IPS-18a (cell line): ENCODE results near the gene OSBPL5.

ENCODE experiments used
- H3K27ac ChIP-seq: one replicate; pipeline ENCODE4 v1.5.1; 2013; ENCODE audit warnings: low read length
- H3K27me3 ChIP-seq: one replicate; pipeline ENCODE4 v1.6.1; 2013; ENCODE audit warnings: mild to moderate bottlenecking, low read length; ENCODE audit not compliant: control insufficient read depth, insufficient read depth
- H3K36me3 ChIP-seq: one replicate; pipeline ENCODE4 v1.6.1; 2013; ENCODE audit warnings: low read depth, low read length; ENCODE audit not compliant: control insufficient read depth
- H3K4me1 ChIP-seq: one replicate; pipeline ENCODE4 v1.6.1; 2013; ENCODE audit warnings: low read depth, low read length; ENCODE audit not compliant: control insufficient read depth
- H3K4me3 ChIP-seq: one replicate; pipeline ENCODE4 v1.5.1; 2013; ENCODE audit warnings: low read length
- H3K9ac ChIP-seq: one replicate; pipeline ENCODE4 v1.6.1; 2013; ENCODE audit warnings: mild to moderate bottlenecking, low read length, moderate library complexity
- H3K9me3 ChIP-seq: one replicate; pipeline ENCODE4 v1.6.1; 2013; ENCODE audit warnings: low read depth, low read length; ENCODE audit not compliant: control insufficient read depth

Gene OSBPL5

GRCh38 chr11:3157381-3158130, 7.6 kb downstream of the OSBPL5 start:
- Histone ChIP-seq H3K4me3 (no peak overlapping the region), H3K36me3 (no peaks in the 10 kb centered on the region), H3K9ac (no peak overlapping the region), H3K9me3 (no peaks in the 10 kb centered on the region), H3K4me1 (peaks cover 43% of the 10 kb centered on the region), H3K27me3 (peaks cover 10% of the 10 kb centered on the region), H3K27ac (no peak overlapping the region)

- peaks cover 7% of the 10 kb centered on the region for H3K27me3 ChIP-seq
- no peak overlapping the region for H3K9ac ChIP-seq
- peaks cover 43% of the 10 kb centered on the region for H3K4me1 ChIP-seq
- H3K9me3 ChIP-seq: no peaks in the 10 kb centered on the region
- H3K36me3 ChIP-seq: no peaks in the 10 kb centered on the region
- H3K27ac ChIP-seq: no peak overlapping the region
- no peak overlapping the region for H3K4me3 ChIP-seq
These were observed 8.3 kb downstream of the OSBPL5 start for GRCh38 chr11:3156661-3157311.

- H3K9me3 ChIP-seq: no peaks in the 10 kb centered on the region
- H3K27ac ChIP-seq: no peak overlapping the region
- no peak overlapping the region for H3K4me3 ChIP-seq
- peaks cover 2% of the 10 kb centered on the region for H3K27me3 ChIP-seq
- H3K36me3 ChIP-seq: no peaks in the 10 kb centered on the region
- peaks cover 42% of the 10 kb centered on the region for H3K4me1 ChIP-seq
- no peak overlapping the region for H3K9ac ChIP-seq
These were observed 8.8 kb downstream of the OSBPL5 start for GRCh38 chr11:3156282-3156660.

- Histone ChIP-seq H3K4me1 (peaks cover 37% of the 10 kb centered on the region), H3K36me3 (no peaks in the 10 kb centered on the region), H3K9me3 (no peaks in the 10 kb centered on the region), H3K27ac (no peak overlapping the region), H3K27me3 (no peaks in the 10 kb centered on the region), H3K4me3 (no peak overlapping the region), H3K9ac (no peak overlapping the region)
These were observed 9.3 kb downstream of the OSBPL5 start for GRCh38 chr11:3155691-3156258.

GRCh38 chr11:3155216-3155615, 9.9 kb downstream of the OSBPL5 start:
- H3K27me3 ChIP-seq: no peaks in the 10 kb centered on the region

GRCh38 chr11:3154001-3154599, 11.0 kb downstream of the OSBPL5 start:
- H3K9me3 ChIP-seq: no peaks in the 10 kb centered on the region
- no peaks in the 10 kb centered on the region for H3K36me3 ChIP-seq
- H3K27ac ChIP-seq: no peak overlapping the region
- no peaks in the 10 kb centered on the region for H3K27me3 ChIP-seq
- no peak overlapping the region for H3K9ac ChIP-seq
- peaks cover 29% of the 10 kb centered on the region for H3K4me1 ChIP-seq
- H3K4me3 ChIP-seq: no peak overlapping the region

More at GRCh38 chr11:3155216-3155615, 9.9 kb downstream of the OSBPL5 start:
- Histone ChIP-seq H3K9ac (no peak overlapping the region), H3K4me3 (no peak overlapping the region), H3K9me3 (no peaks in the 10 kb centered on the region), H3K27ac (no peak overlapping the region), H3K4me1 (peaks cover 36% of the 10 kb centered on the region), H3K36me3 (no peaks in the 10 kb centered on the region)

- Histone ChIP-seq H3K4me1 (peaks cover 29% of the 10 kb centered on the region), H3K9ac (no peak overlapping the region), H3K9me3 (no peaks in the 10 kb centered on the region), H3K27me3 (no peaks in the 10 kb centered on the region), H3K36me3 (no peaks in the 10 kb centered on the region), H3K4me3 (no peak overlapping the region), H3K27ac (no peak overlapping the region)
These were observed 11.7 kb downstream of the OSBPL5 start for GRCh38 chr11:3153291-3153861.

GRCh38 chr11:3152471-3153110, 12.5 kb downstream of the OSBPL5 start:
- H3K9ac ChIP-seq: no peak overlapping the region
- H3K36me3 ChIP-seq: no peaks in the 10 kb centered on the region
- no peak overlapping the region for H3K4me3 ChIP-seq
- no peaks in the 10 kb centered on the region for H3K27me3 ChIP-seq
- no peak overlapping the region for H3K27ac ChIP-seq
- H3K9me3 ChIP-seq: no peaks in the 10 kb centered on the region
- peaks cover 29% of the 10 kb centered on the region for H3K4me1 ChIP-seq

- Histone ChIP-seq H3K36me3 (no peaks in the 10 kb centered on the region), H3K9ac (no peak overlapping the region), H3K4me1 (peaks cover 25% of the 10 kb centered on the region), H3K27me3 (no peaks in the 10 kb centered on the region), H3K27ac (no peak overlapping the region), H3K9me3 (no peaks in the 10 kb centered on the region), H3K4me3 (no peak overlapping the region)
These were observed 14.4 kb downstream of the OSBPL5 start for GRCh38 chr11:3150726-3151125.

- H3K4me3 ChIP-seq: no peak overlapping the region
- H3K9ac ChIP-seq: no peak overlapping the region
- H3K4me1 ChIP-seq: peaks cover 16% of the 10 kb centered on the region
- no peaks in the 10 kb centered on the region for H3K9me3 ChIP-seq
- no peak overlapping the region for H3K27ac ChIP-seq
- H3K36me3 ChIP-seq: no peaks in the 10 kb centered on the region
- no peaks in the 10 kb centered on the region for H3K27me3 ChIP-seq
These were observed 15.3 kb downstream of the OSBPL5 start for GRCh38 chr11:3149852-3150188.
